GM18505 (cell line): ENCODE results near the gene GPC5.
"Not testable (repeated sequence)": the region's sequence is repeated elsewhere in the genome, so short reads cannot be mapped to it uniquely, and the experiment has no call there.

Experiments used
- ATAC-seq: cut with Tn5 transposase; IDR thresholded peaks from one replicate; pipeline ENCODE4 v1.9.1; 2021; ENCODE audit not compliant: unreplicated experiment
- POLR2A ChIP-seq: IDR thresholded peaks from 4 replicates; pipeline ENCODE4 v1.6.1; 2011; ENCODE audit warnings: borderline replicate concordance; ENCODE audit not compliant: insufficient read depth, insufficient read length; ENCODE audit errors: extremely low read depth

GPC5 gene

GRCh38 chr13:92658293-92658692, 1259.9 kb downstream of the GPC5 start:
- no peak for TF ChIP-seq POLR2A

GRCh38 chr13:92661406-92661805, 1263.0 kb downstream of the GPC5 start:
- no peak for TF ChIP-seq POLR2A
- no peak for ATAC-seq

More at GRCh38 chr13:92658293-92658692, 1259.9 kb downstream of the GPC5 start:
- ATAC-seq, result no peak

GRCh38 chr13:92668157-92668556, 1269.7 kb downstream of the GPC5 start:
- no peak for ATAC-seq

GRCh38 chr13:92670096-92670495, 1271.7 kb downstream of the GPC5 start:
- ATAC-seq, result no peak
- no peak for TF ChIP-seq POLR2A

More at GRCh38 chr13:92668157-92668556, 1269.7 kb downstream of the GPC5 start:
- TF ChIP-seq POLR2A, result no peak

- ATAC-seq, result no peak
- no peak for TF ChIP-seq POLR2A
These were observed 1273.4 kb downstream of the GPC5 start for GRCh38 chr13:92671821-92672220.

- ATAC-seq, result no peak
These were observed 1277.8 kb downstream of the GPC5 start for GRCh38 chr13:92676246-92676645.

GRCh38 chr13:92677571-92677970, 1279.2 kb downstream of the GPC5 start:
- ATAC-seq, result no peak
- no peak for TF ChIP-seq POLR2A

More at GRCh38 chr13:92676246-92676645, 1277.8 kb downstream of the GPC5 start:
- TF ChIP-seq POLR2A, result no peak

- ATAC-seq, result no peak
- no peak for TF ChIP-seq POLR2A
These were observed 1281.2 kb downstream of the GPC5 start for GRCh38 chr13:92679602-92680001.

- no peak for TF ChIP-seq POLR2A
- no peak for ATAC-seq
These were observed 1282.8 kb downstream of the GPC5 start for GRCh38 chr13:92681239-92681638.

GRCh38 chr13:92682832-92683517, 1284.6 kb downstream of the GPC5 start:
- ATAC-seq, result no peak
- no peak for TF ChIP-seq POLR2A

- ATAC-seq, result no peak
- no peak for TF ChIP-seq POLR2A
These were observed 1295.6 kb downstream of the GPC5 start for GRCh38 chr13:92694047-92694446.

GRCh38 chr13:92695827-92696226, 1297.4 kb downstream of the GPC5 start:
- not testable (repeated sequence) for ATAC-seq

GRCh38 chr13:92716749-92717148, 1318.3 kb downstream of the GPC5 start:
- no peak for ATAC-seq
- no peak for TF ChIP-seq POLR2A

- no peak for TF ChIP-seq POLR2A
- no peak for ATAC-seq
These were observed 1319.4 kb downstream of the GPC5 start for GRCh38 chr13:92717857-92718256.

- TF ChIP-seq POLR2A, result no peak
- ATAC-seq, result no peak
These were observed 1321.4 kb downstream of the GPC5 start for GRCh38 chr13:92719868-92720267.
